ENCODE results near the gene MLKL.
A peak's percentile ranks its signal among the peaks of the same experiment; 100 is the strongest.

- TF ChIP-seq CTCF (IDR thresholded peaks at IDR 0.05) = peak; percentile 30 to 61 (median 60)
- TF ChIP-seq POLR2A (IDR thresholded peaks at IDR 0.05) = no peak
- TF ChIP-seq POLR2AphosphoS5 (IDR thresholded peaks at IDR 0.05) = no peak
- TF ChIP-seq EP300 (IDR thresholded peaks at IDR 0.05) = no peak
Measured at GRCh38 chr16:74623214-74623838, 77.3 kb downstream of the MLKL start.
